Panc1 (cell line): ENCODE results near the gene SH3TC1. TPM values are rescaled to one million over a fixed set of nuclear protein-coding genes. Genes with fewer than 3 reads are reported as not detected.

Source experiments
- ATAC-seq: fragments of 200-7000 bp; cut with Tn5 transposase; 2 replicates; pipeline ENCODE4 v1.9.1; 2020; ENCODE audit warnings: mild to moderate bottlenecking, moderate library complexity
- BruUV-seq: library from RNA; stranded (reverse); fragments of 400-500 nt; replicated peaks from 2 replicates; lab custom pipeline; 2021; lab: Mats Ljungman, UMichigan
- CTCF ChIA-PET: fragments of 300-600 bp; sonication (Branson Sonifier 250); formaldehyde crosslinking; loops from one replicate; lab custom pipeline; 2022; ENCODE audit warnings: antibody characterized with exemption; lab: Charles Lee
- POLR2A ChIA-PET: fragments of 300-600 bp; sonication (Branson Sonifier 250); formaldehyde crosslinking; loops from one replicate; lab custom pipeline; 2022; ENCODE audit warnings: antibody characterized with exemption; lab: Charles Lee
- DNase-seq: peaks from one replicate; pipeline ENCODE4 v3.0.0-alpha.2; 2010; ENCODE audit warnings: low read depth, low spot score
- H3K27ac ChIP-seq: 2 replicates; pipeline ENCODE4 v1.5.1; 2011; ENCODE audit warnings: mild to moderate bottlenecking, low read length, inconsistent platforms
- H3K27me3 ChIP-seq: fragments of 200-500 bp; sonication (Bioruptor generic); 2 replicates; pipeline ENCODE4 v1.6.0; 2014; ENCODE audit warnings: low read length, inconsistent platforms; ENCODE audit not compliant: control insufficient read depth, insufficient read depth
- H3K36me3 ChIP-seq: fragments of 200-500 bp; sonication (Bioruptor generic); 2 replicates; pipeline ENCODE4 v1.5.1; 2014; ENCODE audit warnings: inconsistent platforms, mild to moderate bottlenecking, low read length, moderate library complexity; ENCODE audit not compliant: control insufficient read depth, insufficient read depth
- H3K4me1 ChIP-seq: 2 replicates; pipeline ENCODE4 v1.5.1; 2011; ENCODE audit warnings: inconsistent platforms, mild to moderate bottlenecking, low read length, moderate library complexity; ENCODE audit not compliant: control insufficient read depth, insufficient read depth
- H3K4me3 ChIP-seq, 2 experiments: 2 replicates each; pipeline ENCODE4 v1.5.1; 2011 to 2012; ENCODE audit warnings: low read depth in 2 of 2, low read length in 2 of 2, mild to moderate bottlenecking in 2 of 2, inconsistent platforms in 1 of 2, moderate library complexity in 1 of 2
- H3K9me3 ChIP-seq: fragments of 200-500 bp; sonication (Bioruptor generic); 2 replicates; pipeline ENCODE4 v1.5.1; 2014; ENCODE audit warnings: low read depth, mild to moderate bottlenecking, inconsistent platforms, low read length, moderate library complexity; ENCODE audit not compliant: control insufficient read depth, insufficient read depth
- CTCF ChIP-seq: fragments of 450-650 bp; IDR thresholded peaks from 2 replicates; pipeline ENCODE4 v1.5.1; 2017; ENCODE audit warnings: mild to moderate bottlenecking
- POLR2AphosphoS5 ChIP-seq: IDR thresholded peaks from 2 replicates; pipeline ENCODE4 v1.6.1; 2012; ENCODE audit warnings: mild to moderate bottlenecking, low read depth, low read length, moderate library complexity
- REST ChIP-seq, 2 experiments: IDR thresholded peaks; 2 replicates each; pipeline ENCODE4 v1.6.1; 2011 to 2012; ENCODE audit warnings: low read depth in 2 of 2, control low read depth in 1 of 2, low read length in 1 of 2, mild to moderate bottlenecking in 1 of 2, moderate library complexity in 1 of 2; ENCODE audit not compliant: insufficient read depth in 1 of 2
- SIN3A ChIP-seq: IDR thresholded peaks from 2 replicates; pipeline ENCODE4 v1.6.1; 2012; ENCODE audit warnings: low read depth, mild to moderate bottlenecking, low read length, moderate library complexity, borderline replicate concordance; ENCODE audit not compliant: insufficient read depth
- TCF7L2 ChIP-seq: IDR thresholded peaks from 2 replicates; pipeline ENCODE4 v1.6.1; 2011; ENCODE audit warnings: mild to moderate bottlenecking, low read depth, low read length, inconsistent platforms
- in situ Hi-C: cut with HindIII; loops from 2 replicates; pipeline ENCODE4 v1.10.0; 2016; ENCODE audit warnings: low sequenced_read_pairs, low pct_unique_long_range_greater_than_20kb
- intact Hi-C: fragments of 100-400 bp; cut with micrococcal nuclease; formaldehyde crosslinking; loops from one replicate; pipeline ENCODE4 v1.10.0; 2022; ENCODE audit not compliant: unreplicated experiment
- total RNA-seq: library from RNA; stranded (reverse); gene quantifications from one replicate; pipeline ENCODE4 v1.2.1, GENCODE V29; 2021; ENCODE audit not compliant: unreplicated experiment

The SH3TC1 gene
- total RNA-seq, 1 experiment from 2014 or later: 4.5 TPM

- Histone ChIP-seq H3K4me3 (no peak overlapping the region), H3K9me3 (no peaks in the 10 kb centered on the region), H3K27me3 (no peaks in the 10 kb centered on the region), H3K36me3 (no peaks in the 10 kb centered on the region), H3K4me1 (no peaks in the 10 kb centered on the region; the same call in none of the 2 replicates), H3K27ac (no peak overlapping the region)
- BruUV-seq: no TSS peak
- no peak for ATAC-seq
- TF ChIP-seq POLR2AphosphoS5: no peak
- intact Hi-C loops: no loop called here
- ChIA-PET POLR2A (no interaction called here), CTCF (no interaction called here)
- in situ Hi-C loops: no loop called here
- no peak for DNase-seq
These were observed 31.8 kb downstream of the SH3TC1 start for GRCh38 chr4:8230891-8231290.

- in situ Hi-C loops: no loop called here
- DNase-seq: no peak
- no peak for TF ChIP-seq SIN3A
- TF ChIP-seq REST (IDR thresholded peaks at IDR 0.05; ENCODE audit: insufficient read depth in 1 of 2, low read depth in 2 of 2, low read length in 1 of 2): no peak
- TF ChIP-seq CTCF: no peak
- TF ChIP-seq POLR2AphosphoS5: no peak
- TF ChIP-seq TCF7L2: no peak
- no peak overlapping the region for H3K4me3 ChIP-seq
- ATAC-seq: no peak
- H3K9me3 ChIP-seq: no peaks in the 10 kb centered on the region
- H3K27me3 ChIP-seq: no peaks in the 10 kb centered on the region
- ChIA-PET CTCF (no interaction called here), POLR2A (no interaction called here)
- H3K27ac ChIP-seq: no peak overlapping the region
- BruUV-seq: no TSS peak
- no peaks in the 10 kb centered on the region for H3K36me3 ChIP-seq
- intact Hi-C loops: no loop called here
- H3K4me1 ChIP-seq: no peaks in the 10 kb centered on the region; the same call in 1 of the 2 replicates
These were observed 32.5 kb downstream of the SH3TC1 start for GRCh38 chr4:8231551-8232049.

- DNase-seq (no peak), ATAC-seq (no peak)
- CTCF ChIA-PET: no interaction called here
- no TSS peak for BruUV-seq
- no peaks in the 10 kb centered on the region for H3K27me3 ChIP-seq
- no peak for TF ChIP-seq TCF7L2
- no peak for TF ChIP-seq SIN3A
- TF ChIP-seq REST (IDR thresholded peaks at IDR 0.05; ENCODE audit: insufficient read depth in 1 of 2, low read depth in 2 of 2, low read length in 1 of 2): no peak
- no peak for TF ChIP-seq POLR2AphosphoS5
- no peak for TF ChIP-seq CTCF
- H3K4me3 ChIP-seq: no peak overlapping the region
- H3K27ac ChIP-seq: no peak overlapping the region
- no peaks in the 10 kb centered on the region; the same call in 1 of the 2 replicates for H3K4me1 ChIP-seq
- intact Hi-C loops: no loop called here
- in situ Hi-C loops: no loop called here
- POLR2A ChIA-PET: no interaction called here
- no peaks in the 10 kb centered on the region for H3K9me3 ChIP-seq
- no peaks in the 10 kb centered on the region for H3K36me3 ChIP-seq
These were observed 33.7 kb downstream of the SH3TC1 start for GRCh38 chr4:8232748-8233147.
